ENCODE results near the gene FAM210A.

- no peak for TF ChIP-seq CTCF (IDR thresholded peaks at IDR 0.05)
- TF ChIP-seq POLR2A (IDR thresholded peaks at IDR 0.05), result no peak
Measured at GRCh38 chr18:13713455-13714055, 12.8 kb downstream of the FAM210A start.

Data from esophagus squamous epithelium (tissue), 4 donors.